Endothelial cell of umbilical vein (primary cell): Measurements from ENCODE around the gene OR2T29. TPM values are rescaled to one million over a fixed set of nuclear protein-coding genes. Genes with fewer than 3 reads are reported as not detected.

Source experiments
- BruUV-seq: library from RNA; stranded (reverse); fragments of 400-500 nt; replicated peaks from 2 replicates; lab custom pipeline; 2021; lab: Mats Ljungman, UMichigan
- CTCF ChIA-PET: fragments of 300-600, 350-600 bp; sonication (Branson Sonifier 250); formaldehyde crosslinking; loops from one replicate; lab custom pipeline; 2021; ENCODE audit warnings: antibody characterized with exemption, inconsistent platforms; lab: Charles Lee
- POLR2A ChIA-PET: fragments of 300-600, 350-600 bp; sonication (Branson Sonifier 250); formaldehyde crosslinking; loops from one replicate; lab custom pipeline; 2021; ENCODE audit warnings: antibody characterized with exemption, inconsistent platforms; lab: Charles Lee
- DNase-seq: peaks from one replicate; pipeline ENCODE4 v3.0.0-alpha.2; 2011; ENCODE audit warnings: low read depth, low spot score
- FAIRE-seq: peaks from 2 replicates; lab custom pipeline; 2011; peaks lifted over from hg19 to GRCh38; lab: Jason Lieb, UNC
- H2AFZ ChIP-seq: 2 replicates; pipeline ENCODE4 v1.6.0; 2012; ENCODE audit warnings: low read depth, low read length, control low read depth, inconsistent platforms
- H3K27ac ChIP-seq: 2 replicates; pipeline ENCODE4 v1.5.1; 2011; ENCODE audit warnings: low read depth, mild to moderate bottlenecking, control low read depth, low read length, moderate library complexity; ENCODE audit not compliant: insufficient read depth
- H3K27me3 ChIP-seq, 2 experiments: 2 replicates each; pipeline versions ENCODE4 v1.6.0 to v1.6.1; 2011; ENCODE audit warnings: low read length in 2 of 2, mixed read lengths in 1 of 2; ENCODE audit not compliant: control insufficient read depth in 2 of 2, insufficient read depth in 2 of 2
- H3K36me3 ChIP-seq, 2 experiments: 2 replicates in 1 of 2; 3 replicates in 1 of 2; pipeline ENCODE4 v1.5.1; 2011; ENCODE audit warnings: low read length in 2 of 2, mild to moderate bottlenecking in 1 of 2, moderate library complexity in 1 of 2; ENCODE audit not compliant: control insufficient read depth in 2 of 2, insufficient read depth in 2 of 2; ENCODE audit errors: extremely low read depth in 1 of 2
- H3K4me1 ChIP-seq: 3 replicates; pipeline ENCODE4 v1.5.1; 2011; ENCODE audit warnings: mild to moderate bottlenecking, low read length; ENCODE audit not compliant: control insufficient read depth, insufficient read depth; ENCODE audit errors: extremely low read depth
- H3K4me2 ChIP-seq: 2 replicates; pipeline ENCODE4 v1.6.1; 2011; ENCODE audit warnings: low read length, control low read depth, mixed read lengths; ENCODE audit not compliant: insufficient read depth
- H3K4me3 ChIP-seq, 3 experiments: fragments of 200-600 bp in 1 of 3; sonication (generic), shearing (Covaris generic) in 1 of 3; replicated peaks in 1 of 3; 2 replicates each; pipeline ENCODE4 v1.5.1; 2011 to 2016; ENCODE audit warnings: control low read depth in 3 of 3, low read length in 3 of 3, mild to moderate bottlenecking in 2 of 3, inconsistent platforms in 1 of 3, low read depth in 1 of 3, moderate library complexity in 1 of 3; ENCODE audit not compliant: insufficient read depth in 1 of 3
- H3K79me2 ChIP-seq: 2 replicates; pipeline ENCODE4 v1.6.0; 2012; ENCODE audit warnings: low read length, inconsistent platforms; ENCODE audit not compliant: control insufficient read depth, insufficient read depth
- H3K9ac ChIP-seq: replicated peaks from 2 replicates; pipeline ENCODE3; 2011; ENCODE audit warnings: low read length, control low read depth; ENCODE audit not compliant: insufficient read depth; ENCODE audit errors: extremely low read depth
- H3K9me1 ChIP-seq: replicated peaks from 3 replicates; pipeline ENCODE4 v1.6.0; 2011; ENCODE audit warnings: mild to moderate bottlenecking, low read length; ENCODE audit not compliant: control insufficient read depth, insufficient read depth; ENCODE audit errors: extremely low read depth
- H3K9me3 ChIP-seq: replicated peaks from 2 replicates; pipeline ENCODE4 v1.5.1; 2012; ENCODE audit warnings: low read length, inconsistent platforms; ENCODE audit not compliant: control insufficient read depth, insufficient read depth
- H4K20me1 ChIP-seq: replicated peaks from 2 replicates; pipeline ENCODE3; 2011; ENCODE audit warnings: mild to moderate bottlenecking, low read length; ENCODE audit not compliant: control insufficient read depth, insufficient read depth; ENCODE audit errors: extremely low read depth
- CTCF ChIP-seq, 2 donors: IDR thresholded peaks; 1 replicate in 1 of 2; 2 replicates in 1 of 2; pipeline ENCODE4 v1.5.1; 2011; ENCODE audit warnings: low read length in 2 of 2, mild to moderate bottlenecking in 2 of 2, moderate library complexity in 2 of 2, control low read depth in 1 of 2, inconsistent platforms in 1 of 2, low read depth in 1 of 2; ENCODE audit not compliant: insufficient read depth in 1 of 2; ENCODE audit errors: extremely low read depth in 1 of 2
- EZH2 ChIP-seq: IDR thresholded peaks from 2 replicates; pipeline ENCODE4 v1.6.1; 2012; ENCODE audit warnings: borderline replicate concordance, low read depth, mild to moderate bottlenecking, moderate library complexity, low read length, inconsistent platforms; ENCODE audit not compliant: severe bottlenecking
- FOS ChIP-seq: IDR thresholded peaks from 2 replicates; pipeline ENCODE4 v1.6.1; 2011; ENCODE audit warnings: mild to moderate bottlenecking, low read length, moderate library complexity, borderline replicate concordance; ENCODE audit not compliant: insufficient read depth
- GATA2 ChIP-seq: IDR thresholded peaks from 2 replicates; pipeline ENCODE4 v1.7.0; 2011; ENCODE audit warnings: low read depth, mild to moderate bottlenecking, moderate library complexity, mixed read lengths, low read length; ENCODE audit not compliant: insufficient read length, insufficient read depth
- JUN ChIP-seq: IDR thresholded peaks from 2 replicates; pipeline ENCODE4 v1.6.1; 2011; ENCODE audit warnings: borderline replicate concordance, low read depth; ENCODE audit not compliant: insufficient read length, insufficient read depth
- MAX ChIP-seq: IDR thresholded peaks from 2 replicates; pipeline ENCODE4 v1.6.1; 2011; ENCODE audit not compliant: insufficient read depth, insufficient read length
- MYC ChIP-seq: IDR thresholded peaks from one replicate; pipeline ENCODE4 v1.6.1; 2011; ENCODE audit warnings: mild to moderate bottlenecking, low read depth, low read length
- POLR2A ChIP-seq: IDR thresholded peaks from 2 replicates; pipeline ENCODE4 v1.6.1; 2012; ENCODE audit warnings: low read depth, mild to moderate bottlenecking, control low read depth, low read length
- POLR2AphosphoS5 ChIP-seq: IDR thresholded peaks from 2 replicates; pipeline ENCODE4 v1.6.1; 2012; ENCODE audit warnings: low read depth, mild to moderate bottlenecking, control low read depth, low read length, moderate library complexity; ENCODE audit not compliant: insufficient read depth
- dilution Hi-C: fragments of 300-500 bp; cut with MboI; formaldehyde crosslinking; loops from one replicate; pipeline ENCODE4 v1.15.0; 2019; ENCODE audit warnings: low sequenced_read_pairs; ENCODE audit not compliant: extremely low pct_ligation_motif_present
- intact Hi-C: fragments of 100-400 bp; cut with micrococcal nuclease; formaldehyde crosslinking; loops from one replicate; pipeline ENCODE4 v1.10.0; 2022
- polyA plus RNA-seq, 4 experiments: library from polyadenylated mRNA; depleted of rRNA in 3 of 4; stranded (reverse) in 3 of 4; unstranded in 1 of 4; fragments of >200 nt; gene quantifications; 2 replicates each; pipeline versions ENCODE4 v1.2.1 to v1.2.3, GENCODE V29; 2011 to 2012; ENCODE audit warnings: missing spikeins in 1 of 4
- total RNA-seq: library from RNA; stranded (reverse); gene quantifications from 2 replicates; pipeline ENCODE4 v1.2.3, GENCODE V29; 2021

Gene OR2T29
- total and polyA plus RNA-seq, 2 donors (not counting 3 experiments of a cell fraction or from before 2014, with no cell fraction given), result not detected

- Histone ChIP-seq H3K9me3 (no peaks in the 10 kb centered on the region), H3K36me3 (no peaks in the 10 kb centered on the region), H3K27ac (no peak overlapping the region), H2AFZ (no peak overlapping the region), H3K4me3 (no peak overlapping the region), H3K4me2 (no peak overlapping the region), H3K9ac (no peak overlapping the region), H3K4me1 (no peaks in the 10 kb centered on the region), H4K20me1 (no peaks in the 10 kb centered on the region), H3K79me2 (no peaks in the 10 kb centered on the region), H3K9me1 (no peaks in the 10 kb centered on the region), H3K27me3 (no peaks in the 10 kb centered on the region)
- intact Hi-C loops, result no loop called here
- dilution Hi-C loops, result no loop called here
- FAIRE-seq (no peak), DNase-seq (no peak)
- BruUV-seq, result no TSS peak
- POLR2A ChIA-PET, result no interaction called here
- CTCF ChIA-PET, result no interaction called here
- TF ChIP-seq POLR2AphosphoS5, result no peak
- no peak for TF ChIP-seq FOS
- no peak for TF ChIP-seq MYC
- TF ChIP-seq MAX, result no peak
- no peak for TF ChIP-seq GATA2
- no peak for TF ChIP-seq EZH2
- TF ChIP-seq CTCF (IDR thresholded peaks at IDR 0.05; ENCODE audit: extremely low read depth in 1 of 2, insufficient read depth in 1 of 2, low read depth in 1 of 2, low read length in 2 of 2), result no peak
- TF ChIP-seq JUN, result no peak
- TF ChIP-seq POLR2A, result no peak
Observed at GRCh38 chr1:248590055-248590454, 27.5 kb upstream of the OR2T29 start.
